Measurements from ENCODE around the gene CLIP2. TPM values are rescaled to one million over a fixed set of nuclear protein-coding genes. Genes with fewer than 3 reads are reported as not detected.

CLIP2 gene
- total and polyA plus RNA-seq, 2 donors from 2014 or later: 5.8 to 19.1 TPM

- Histone ChIP-seq H3K9ac (ENCODE audit: low read length in 3 of 3) (no peak overlapping the region), H3K36me3 (ENCODE audit: control insufficient read depth in 2 of 3, insufficient read depth in 3 of 3, low read length in 3 of 3) (peaks cover 0 to 2% (median 0%) of the 10 kb centered on the region in 3 donors), H3K4me3 (ENCODE audit: low read length in 3 of 3) (no peak overlapping the region), H3K4me1 (ENCODE audit: control insufficient read depth in 2 of 3, insufficient read depth in 2 of 3, low read depth in 1 of 3, low read length in 3 of 3) (no peaks in the 10 kb centered on the region), H3K27ac (ENCODE audit: low read depth in 2 of 2, low read length in 2 of 2) (no peak overlapping the region), H3K9me3 (ENCODE audit: control insufficient read depth in 2 of 3, insufficient read depth in 1 of 3, low read length in 3 of 3) (no peaks in the 10 kb centered on the region), H3K27me3 (ENCODE audit: control insufficient read depth, insufficient read depth, low read length) (no peaks in the 10 kb centered on the region)
- FAIRE-seq (no peak), DNase-seq (no peak)
- intact Hi-C loops (cut with DNase I): no loop called here
- TF ChIP-seq, protein P1, sequence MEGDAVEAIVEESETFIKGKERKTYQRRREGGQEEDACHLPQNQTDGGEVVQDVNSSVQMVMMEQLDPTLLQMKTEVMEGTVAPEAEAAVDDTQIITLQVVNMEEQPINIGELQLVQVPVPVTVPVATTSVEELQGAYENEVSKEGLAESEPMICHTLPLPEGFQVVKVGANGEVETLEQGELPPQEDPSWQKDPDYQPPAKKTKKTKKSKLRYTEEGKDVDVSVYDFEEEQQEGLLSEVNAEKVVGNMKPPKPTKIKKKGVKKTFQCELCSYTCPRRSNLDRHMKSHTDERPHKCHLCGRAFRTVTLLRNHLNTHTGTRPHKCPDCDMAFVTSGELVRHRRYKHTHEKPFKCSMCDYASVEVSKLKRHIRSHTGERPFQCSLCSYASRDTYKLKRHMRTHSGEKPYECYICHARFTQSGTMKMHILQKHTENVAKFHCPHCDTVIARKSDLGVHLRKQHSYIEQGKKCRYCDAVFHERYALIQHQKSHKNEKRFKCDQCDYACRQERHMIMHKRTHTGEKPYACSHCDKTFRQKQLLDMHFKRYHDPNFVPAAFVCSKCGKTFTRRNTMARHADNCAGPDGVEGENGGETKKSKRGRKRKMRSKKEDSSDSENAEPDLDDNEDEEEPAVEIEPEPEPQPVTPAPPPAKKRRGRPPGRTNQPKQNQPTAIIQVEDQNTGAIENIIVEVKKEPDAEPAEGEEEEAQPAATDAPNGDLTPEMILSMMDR (IDR thresholded peaks at IDR 0.05; ENCODE audit: borderline replicate concordance, extremely low read depth, insufficient read depth): no peak
Observed at GRCh38 chr7:74364061-74364460, 74.9 kb downstream of the CLIP2 start.

- FAIRE-seq: no peak
- Histone ChIP-seq H3K4me1 (ENCODE audit: control insufficient read depth in 2 of 3, insufficient read depth in 2 of 3, low read depth in 1 of 3, low read length in 3 of 3) (no peaks in the 10 kb centered on the region), H3K36me3 (ENCODE audit: control insufficient read depth in 2 of 3, insufficient read depth in 3 of 3, low read length in 3 of 3) (no peaks in the 10 kb centered on the region), H3K4me3 (ENCODE audit: low read length in 3 of 3) (no peak overlapping the region), H3K27me3 (ENCODE audit: control insufficient read depth, insufficient read depth, low read length) (no peaks in the 10 kb centered on the region), H3K9me3 (ENCODE audit: control insufficient read depth in 2 of 3, insufficient read depth in 1 of 3, low read length in 3 of 3) (no peaks in the 10 kb centered on the region), H3K9ac (ENCODE audit: low read length in 3 of 3) (no peak overlapping the region), H3K27ac (ENCODE audit: low read depth in 2 of 2, low read length in 2 of 2) (no peak overlapping the region)
- DNase-seq: peak; percentile 60 to 87 (median 84)
- TF ChIP-seq, protein P1 (IDR thresholded peaks at IDR 0.05; ENCODE audit: borderline replicate concordance, extremely low read depth, insufficient read depth): no peak
- intact Hi-C loops (cut with DNase I): no loop called here
Observed at GRCh38 chr7:74365322-74366022, 76.3 kb downstream of the CLIP2 start.

DNA sequence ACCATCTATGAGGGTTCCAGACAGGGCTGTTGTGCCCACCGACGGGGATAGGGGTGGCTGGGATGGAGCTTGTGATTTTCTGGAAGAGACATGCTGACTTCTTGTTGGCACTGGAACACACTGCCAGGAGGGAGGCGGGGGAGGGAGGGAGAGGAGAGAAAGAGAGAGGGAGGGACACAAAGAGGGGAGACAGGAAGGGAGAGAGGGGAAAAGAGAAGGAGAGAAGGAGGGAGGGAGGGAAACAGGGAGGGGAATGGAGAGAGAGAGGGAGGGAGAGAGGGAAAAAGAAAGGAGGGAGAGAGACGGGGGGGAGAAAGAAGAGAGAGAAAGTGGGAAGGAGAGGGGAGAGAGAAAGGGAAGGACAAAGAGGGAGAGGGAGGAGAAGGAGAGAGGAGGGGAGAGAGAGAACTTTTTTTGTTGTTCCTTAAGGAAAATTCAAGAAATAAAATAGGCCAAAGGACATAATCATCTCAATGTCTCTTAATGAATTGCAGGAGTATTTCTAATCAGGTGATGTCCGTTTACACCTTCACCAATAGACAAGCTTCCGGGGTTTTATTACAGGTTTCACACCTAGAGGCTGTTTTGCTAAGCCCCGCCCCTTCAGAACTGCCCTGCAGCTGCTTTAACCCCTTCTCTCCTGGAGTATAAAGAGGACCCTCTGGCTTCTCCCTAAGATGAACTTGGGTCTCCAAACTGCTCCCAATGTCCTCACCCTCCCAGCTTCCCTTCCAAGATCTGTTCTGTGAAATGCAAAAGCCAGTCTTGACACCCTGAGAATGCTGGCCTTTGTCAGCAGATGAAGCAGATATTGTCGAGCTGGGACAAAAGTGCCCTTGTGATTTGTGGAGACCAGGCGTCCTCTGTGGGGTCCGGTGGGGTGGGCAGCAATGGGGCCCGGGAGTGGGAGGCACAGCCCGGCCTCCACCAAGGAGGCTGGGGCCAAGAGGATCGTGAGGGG is 82.5 kb downstream of the CLIP2 start:
- TF ChIP-seq, protein P1 (IDR thresholded peaks at IDR 0.05; ENCODE audit: borderline replicate concordance, extremely low read depth, insufficient read depth): no peak
- Histone ChIP-seq H3K9ac (ENCODE audit: low read length in 3 of 3) (peak overlapping the region in 1 of 3 donors; percentile 12), H3K9me3 (ENCODE audit: control insufficient read depth in 2 of 3, insufficient read depth in 1 of 3, low read length in 3 of 3) (no peaks in the 10 kb centered on the region), H3K27ac (ENCODE audit: low read depth in 2 of 2, low read length in 2 of 2) (peak overlapping the region in 1 of 2 donors; percentile 28), H3K27me3 (ENCODE audit: control insufficient read depth, insufficient read depth, low read length) (no peaks in the 10 kb centered on the region), H3K4me3 (ENCODE audit: low read length in 3 of 3) (no peak overlapping the region), H3K36me3 (ENCODE audit: control insufficient read depth in 2 of 3, insufficient read depth in 3 of 3, low read length in 3 of 3) (no peaks in the 10 kb centered on the region), H3K4me1 (ENCODE audit: control insufficient read depth in 2 of 3, insufficient read depth in 2 of 3, low read depth in 1 of 3, low read length in 3 of 3) (peaks cover 0 to 5% (median 4%) of the 10 kb centered on the region in 3 donors)
- intact Hi-C loops (cut with DNase I): no loop called here
- DNase-seq (peak; percentile 59 to 74 (median 60)), FAIRE-seq (no peak)

Data from kidney (tissue), 14 donors.